ENCODE results near the gene B3GNT8. TPM values are rescaled to one million over a fixed set of nuclear protein-coding genes. Genes with fewer than 3 reads are reported as not detected.

The B3GNT8 gene
- total RNA-seq, 1 donor from 2014 or later: not detected

- Histone ChIP-seq H4K20me1 (ENCODE audit: low read depth) (peaks cover 24% of the 10 kb centered on the region), H3K27me3 (no peaks in the 10 kb centered on the region), H3K4me1 (no peaks in the 10 kb centered on the region), H3K4me3 (no peak overlapping the region), H3F3A (ENCODE audit: low read depth) (peaks cover 7% of the 10 kb centered on the region), H3K36me3 (no peaks in the 10 kb centered on the region), H2AFZ (replicated peaks) (no peak overlapping the region), H3K4me2 (no peak overlapping the region), H3K27ac (peak overlapping the region; percentile 42), H3K9ac (peak overlapping the region; percentile 10), H3K79me2 (ENCODE audit: low read depth) (no peaks in the 10 kb centered on the region), H3K9me3 (ENCODE audit: low read depth) (no peaks in the 10 kb centered on the region)
- Mint-ChIP-seq H3K4me1 (peaks cover 13% of the 10 kb centered on the region), H3K9me3 (no peaks in the 10 kb centered on the region), H3K4me3 (no peak overlapping the region), H3K27ac (peak overlapping the region; percentile 88), H3K27me3 (ENCODE audit: insufficient read depth, low read depth) (peaks cover 2% of the 10 kb centered on the region), H3K36me3 (peaks cover 4% of the 10 kb centered on the region)
- peak; percentile 48 for DNase-seq (ENCODE audit: low spot score)
- TF ChIP-seq EZH2 (IDR thresholded peaks at IDR 0.05) (no peak), EZH2phosphoT487 (IDR thresholded peaks at IDR 0.05) (no peak)
- TF ChIP-seq, protein P1, sequence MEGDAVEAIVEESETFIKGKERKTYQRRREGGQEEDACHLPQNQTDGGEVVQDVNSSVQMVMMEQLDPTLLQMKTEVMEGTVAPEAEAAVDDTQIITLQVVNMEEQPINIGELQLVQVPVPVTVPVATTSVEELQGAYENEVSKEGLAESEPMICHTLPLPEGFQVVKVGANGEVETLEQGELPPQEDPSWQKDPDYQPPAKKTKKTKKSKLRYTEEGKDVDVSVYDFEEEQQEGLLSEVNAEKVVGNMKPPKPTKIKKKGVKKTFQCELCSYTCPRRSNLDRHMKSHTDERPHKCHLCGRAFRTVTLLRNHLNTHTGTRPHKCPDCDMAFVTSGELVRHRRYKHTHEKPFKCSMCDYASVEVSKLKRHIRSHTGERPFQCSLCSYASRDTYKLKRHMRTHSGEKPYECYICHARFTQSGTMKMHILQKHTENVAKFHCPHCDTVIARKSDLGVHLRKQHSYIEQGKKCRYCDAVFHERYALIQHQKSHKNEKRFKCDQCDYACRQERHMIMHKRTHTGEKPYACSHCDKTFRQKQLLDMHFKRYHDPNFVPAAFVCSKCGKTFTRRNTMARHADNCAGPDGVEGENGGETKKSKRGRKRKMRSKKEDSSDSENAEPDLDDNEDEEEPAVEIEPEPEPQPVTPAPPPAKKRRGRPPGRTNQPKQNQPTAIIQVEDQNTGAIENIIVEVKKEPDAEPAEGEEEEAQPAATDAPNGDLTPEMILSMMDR (IDR thresholded peaks at IDR 0.05): no peak
Measured at GRCh38 chr19:41407271-41407670, 19.9 kb downstream of the B3GNT8 start.

DNA sequence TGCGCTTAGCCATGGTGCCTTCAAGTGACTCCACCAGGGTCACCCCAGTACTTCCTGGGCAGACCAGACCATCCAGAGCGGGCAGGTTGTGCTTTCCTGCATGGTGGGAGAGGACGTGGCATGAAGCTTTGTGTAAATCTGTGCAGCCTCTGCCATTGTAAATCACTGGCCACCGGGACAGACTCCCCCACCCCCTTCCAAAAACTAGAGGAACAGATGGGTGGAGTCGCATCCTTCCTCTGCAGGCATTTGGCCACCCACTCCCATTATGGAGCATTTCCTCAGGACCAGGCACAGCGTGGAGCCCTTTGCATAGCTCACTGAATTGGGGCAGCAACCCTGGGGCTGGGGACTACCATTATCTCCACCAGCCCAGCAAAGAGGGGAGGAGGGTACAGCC, 21.4 kb downstream of the B3GNT8 start:
- H3K4me2 ChIP-seq: no peak overlapping the region
- peaks cover 4% of the 10 kb centered on the region for H3K36me3 Mint-ChIP-seq
- H3K27me3 Mint-ChIP-seq (ENCODE audit: insufficient read depth, low read depth): peaks cover 2% of the 10 kb centered on the region
- no peak overlapping the region for H3K9ac ChIP-seq
- no peaks in the 10 kb centered on the region for H3K36me3 ChIP-seq
- peaks cover 7% of the 10 kb centered on the region for H3F3A ChIP-seq (ENCODE audit: low read depth)
- no peaks in the 10 kb centered on the region for H3K9me3 ChIP-seq (ENCODE audit: low read depth)
- peaks cover 29% of the 10 kb centered on the region for H4K20me1 ChIP-seq (ENCODE audit: low read depth)
- H3K27ac ChIP-seq: no peak overlapping the region
- H3K4me3 Mint-ChIP-seq: no peak overlapping the region
- H3K79me2 ChIP-seq (ENCODE audit: low read depth): no peaks in the 10 kb centered on the region
- no peaks in the 10 kb centered on the region for H3K27me3 ChIP-seq
- no peak overlapping the region for H3K4me3 ChIP-seq
- DNase-seq (ENCODE audit: low spot score): no peak
- peaks cover 13% of the 10 kb centered on the region for H3K4me1 Mint-ChIP-seq
- H3K27ac Mint-ChIP-seq: no peak overlapping the region
- H2AFZ ChIP-seq (replicated peaks): no peak overlapping the region
- TF ChIP-seq EZH2 (IDR thresholded peaks at IDR 0.05) (no peak), EZH2phosphoT487 (IDR thresholded peaks at IDR 0.05) (no peak)
- TF ChIP-seq, protein P1 (IDR thresholded peaks at IDR 0.05): no peak
- H3K4me1 ChIP-seq: no peaks in the 10 kb centered on the region
- no peaks in the 10 kb centered on the region for H3K9me3 Mint-ChIP-seq

- Histone ChIP-seq H2AFZ (replicated peaks) (no peak overlapping the region), H3K4me2 (no peak overlapping the region), H3K9me3 (ENCODE audit: low read depth) (no peaks in the 10 kb centered on the region), H3K4me3 (no peak overlapping the region), H3K36me3 (no peaks in the 10 kb centered on the region), H3K9ac (no peak overlapping the region), H3K27ac (no peak overlapping the region), H3K27me3 (no peaks in the 10 kb centered on the region), H4K20me1 (ENCODE audit: low read depth) (peaks cover 25% of the 10 kb centered on the region), H3F3A (ENCODE audit: low read depth) (peaks cover 7% of the 10 kb centered on the region), H3K4me1 (peaks cover 6% of the 10 kb centered on the region), H3K79me2 (ENCODE audit: low read depth) (peaks cover 17% of the 10 kb centered on the region)
- TF ChIP-seq EZH2phosphoT487 (IDR thresholded peaks at IDR 0.05) (no peak), EZH2 (IDR thresholded peaks at IDR 0.05) (no peak)
- TF ChIP-seq, protein P1 (IDR thresholded peaks at IDR 0.05): no peak
- Mint-ChIP-seq H3K4me1 (peaks cover 17% of the 10 kb centered on the region), H3K4me3 (no peak overlapping the region), H3K27me3 (ENCODE audit: insufficient read depth, low read depth) (peaks cover 3% of the 10 kb centered on the region), H3K36me3 (peaks cover 2% of the 10 kb centered on the region), H3K9me3 (no peaks in the 10 kb centered on the region), H3K27ac (no peak overlapping the region)
- DNase-seq (ENCODE audit: low spot score): no peak
Measured at GRCh38 chr19:41403181-41403970, 23.8 kb downstream of the B3GNT8 start.

Measured in neural progenitor cell (in vitro differentiated cells).